Neural crest cell (in vitro differentiated cells): ENCODE data around the gene KCNK18. TPM values are rescaled to one million over a fixed set of nuclear protein-coding genes. Genes with fewer than 3 reads are reported as not detected.

ENCODE experiments used
- DNase-seq: peaks from one replicate; pipeline ENCODE4 v3.0.0; 2021; ENCODE audit warnings: low read depth, mixed read lengths, low spot score
- H3K27ac Mint-ChIP-seq: one replicate; pipeline ENCODE4 v1.8.0; 2021; ENCODE audit warnings: mild to moderate bottlenecking, mixed read lengths; ENCODE audit not compliant: unreplicated experiment
- H3K27me3 Mint-ChIP-seq: 2 replicates; pipeline ENCODE4 v1.8.0; 2021; ENCODE audit warnings: low read depth, mild to moderate bottlenecking, mixed read lengths
- H3K36me3 Mint-ChIP-seq: 2 replicates; pipeline ENCODE4 v1.8.0; 2021; ENCODE audit warnings: low read depth, mild to moderate bottlenecking, mixed read lengths
- H3K4me1 Mint-ChIP-seq: 2 replicates; pipeline ENCODE4 v1.8.0; 2021; ENCODE audit warnings: mixed read lengths
- H3K4me3 Mint-ChIP-seq: one replicate; pipeline ENCODE4 v1.8.0; 2021; ENCODE audit warnings: mild to moderate bottlenecking, mixed read lengths
- H3K9me3 Mint-ChIP-seq: 2 replicates; pipeline ENCODE4 v1.8.0; 2021; ENCODE audit warnings: mixed read lengths
- CTCF ChIP-seq: fragments of 200-600 bp; sonication (generic); conservative IDR thresholded peaks from 2 replicates; pipeline ENCODE4 v1.5.0; 2021; ENCODE audit warnings: antibody characterized with exemption, mild to moderate bottlenecking
- total RNA-seq: library from RNA; stranded (reverse); gene quantifications from 2 replicates; pipeline ENCODE4 v1.2.1, GENCODE V29; 2021

KCNK18 gene
- total RNA-seq, 1 donor from 2014 or later, result not detected

- peaks cover 9% of the 10 kb centered on the region for H3K4me1 Mint-ChIP-seq
- H3K4me3 Mint-ChIP-seq, result no peak overlapping the region
- H3K36me3 Mint-ChIP-seq, result no peaks in the 10 kb centered on the region
- H3K27ac Mint-ChIP-seq, result no peak overlapping the region
- no peak for TF ChIP-seq CTCF
- H3K9me3 Mint-ChIP-seq, result peaks cover 4% of the 10 kb centered on the region
- H3K27me3 Mint-ChIP-seq, result peaks cover 2% of the 10 kb centered on the region
- no peak for DNase-seq
Observed at GRCh38 chr10:117186832-117187615, 10.3 kb upstream of the KCNK18 start.

GRCh38 chr10:117188371-117188770, 8.9 kb upstream of the KCNK18 start:
- Mint-ChIP-seq H3K9me3 (peaks cover 4% of the 10 kb centered on the region), H3K36me3 (no peaks in the 10 kb centered on the region), H3K27me3 (peaks cover 2% of the 10 kb centered on the region), H3K4me1 (peaks cover 9% of the 10 kb centered on the region), H3K27ac (no peak overlapping the region), H3K4me3 (no peak overlapping the region)
- no peak for TF ChIP-seq CTCF
- DNase-seq, result no peak

- H3K4me3 Mint-ChIP-seq, result no peak overlapping the region
Observed at GRCh38 chr10:117189557-117189956, 7.7 kb upstream of the KCNK18 start.

GRCh38 chr10:117198088-117198487, 799 bp downstream of the KCNK18 start:
- peaks cover 2% of the 10 kb centered on the region for H3K9me3 Mint-ChIP-seq
- H3K27me3 Mint-ChIP-seq, result peaks cover 11% of the 10 kb centered on the region
- no peak overlapping the region for H3K4me3 Mint-ChIP-seq
- H3K4me1 Mint-ChIP-seq, result no peaks in the 10 kb centered on the region
- no peak for DNase-seq
- no peaks in the 10 kb centered on the region for H3K36me3 Mint-ChIP-seq
- TF ChIP-seq CTCF, result no peak
- H3K27ac Mint-ChIP-seq, result no peak overlapping the region

More at GRCh38 chr10:117189557-117189956, 7.7 kb upstream of the KCNK18 start:
- H3K27ac Mint-ChIP-seq, result no peak overlapping the region
- peaks cover 6% of the 10 kb centered on the region for H3K9me3 Mint-ChIP-seq
- H3K36me3 Mint-ChIP-seq, result no peaks in the 10 kb centered on the region
- H3K4me1 Mint-ChIP-seq, result no peaks in the 10 kb centered on the region
- H3K27me3 Mint-ChIP-seq, result peaks cover 11% of the 10 kb centered on the region
- no peak for TF ChIP-seq CTCF
- no peak for DNase-seq

- H3K4me1 Mint-ChIP-seq, result no peaks in the 10 kb centered on the region
- H3K27me3 Mint-ChIP-seq, result no peaks in the 10 kb centered on the region
- no peak for TF ChIP-seq CTCF
- no peak for DNase-seq
- H3K27ac Mint-ChIP-seq, result no peak overlapping the region
- H3K4me3 Mint-ChIP-seq, result no peak overlapping the region
- H3K36me3 Mint-ChIP-seq, result no peaks in the 10 kb centered on the region
- peaks cover 2% of the 10 kb centered on the region for H3K9me3 Mint-ChIP-seq
Observed at GRCh38 chr10:117201826-117202225, 4.5 kb downstream of the KCNK18 start.
